HEK293 (cell line): ENCODE results near the gene SMIM14.
"Not testable (repeated sequence)": the region's sequence is repeated elsewhere in the genome, so short reads cannot be mapped to it uniquely, and the experiment has no call there.

ENCODE experiments used
- CTCF ChIP-seq: fragments of 450-650 bp; formaldehyde crosslinking; IDR thresholded peaks from 2 replicates; pipeline ENCODE4 v1.5.1; 2016; ENCODE audit warnings: missing biosample characterization, missing genetic modification characterization
- REST ChIP-seq: fragments of 450-650 bp; formaldehyde crosslinking; IDR thresholded peaks from 2 replicates; pipeline ENCODE4 v1.5.1; 2016; ENCODE audit warnings: missing biosample characterization, missing genetic modification characterization
- ZNF138 ChIP-seq: fragments of 450-650 bp; formaldehyde crosslinking; IDR thresholded peaks from 2 replicates; pipeline ENCODE4 v1.5.1; 2016; ENCODE audit warnings: missing biosample characterization, missing genetic modification characterization, borderline replicate concordance
- ZNF2 ChIP-seq: fragments of 450-650 bp; formaldehyde crosslinking; IDR thresholded peaks from 2 replicates; pipeline ENCODE4 v1.5.1; 2016; ENCODE audit warnings: missing biosample characterization, missing genetic modification characterization
- ZNF23 ChIP-seq: fragments of 450-650 bp; formaldehyde crosslinking; IDR thresholded peaks from 2 replicates; pipeline ENCODE4 v1.5.1; 2016; ENCODE audit warnings: missing biosample characterization, missing genetic modification characterization, borderline replicate concordance
- ZNF274 ChIP-seq, 2 experiments: fragments of 200-500 bp in 1 of 2; fragments of 450-650 bp in 1 of 2; sonication (Bioruptor generic) in 1 of 2; formaldehyde crosslinking in 1 of 2; IDR thresholded peaks; 2 replicates each; pipeline versions ENCODE4 v1.5.1 to v1.6.1; 2014 to 2016; ENCODE audit warnings: borderline replicate concordance in 1 of 2, inconsistent platforms in 1 of 2, low read length in 1 of 2, missing biosample characterization in 1 of 2, missing genetic modification characterization in 1 of 2
- ZNF555 ChIP-seq: fragments of 450-650 bp; formaldehyde crosslinking; conservative IDR thresholded peaks from 2 replicates; pipeline ENCODE4 v1.5.1; 2017; ENCODE audit warnings: missing biosample characterization, mild to moderate bottlenecking, missing genetic modification characterization, inconsistent platforms
- ZNF747 ChIP-seq: fragments of 450-650 bp; formaldehyde crosslinking; IDR thresholded peaks from 2 replicates; pipeline ENCODE4 v1.5.1; 2016; ENCODE audit warnings: missing biosample characterization, missing genetic modification characterization
- ZNF791 ChIP-seq: fragments of 450-650 bp; formaldehyde crosslinking; IDR thresholded peaks from 2 replicates; pipeline ENCODE4 v1.5.1; 2016; ENCODE audit warnings: missing biosample characterization, missing genetic modification characterization
- ZNF830 ChIP-seq: fragments of 450-650 bp; IDR thresholded peaks from 2 replicates; pipeline ENCODE4 v1.5.0; 2018; ENCODE audit warnings: missing biosample characterization, missing genetic modification characterization, low read depth, mild to moderate bottlenecking, moderate library complexity
- TF ChIP-seq, protein P1 (sequence below): fragments of 450-650 bp; formaldehyde crosslinking; IDR thresholded peaks from 2 replicates; pipeline ENCODE4 v1.5.1; 2016; ENCODE audit warnings: missing biosample characterization, missing genetic modification characterization

DNA sequence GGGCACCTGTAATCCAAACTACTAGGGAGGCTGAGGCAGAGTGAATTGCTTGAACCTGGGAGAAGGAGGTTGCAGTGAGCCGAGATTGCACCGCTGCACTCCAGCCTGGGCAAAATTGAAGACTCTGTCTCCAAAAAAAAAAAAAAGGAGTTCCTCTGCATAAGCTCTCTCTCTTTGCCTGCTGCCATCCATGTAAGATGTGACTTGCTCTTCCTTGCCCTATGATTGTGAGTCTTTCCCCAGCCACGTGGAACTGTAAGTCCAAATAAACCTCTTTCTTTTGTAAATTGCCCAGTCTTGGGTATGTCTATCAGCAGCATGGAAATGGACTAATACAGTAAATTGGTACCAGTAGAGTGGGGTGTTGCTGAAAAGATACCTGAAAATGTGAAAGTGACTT is 106.4 kb downstream of the SMIM14 start:
- TF ChIP-seq ZNF830; CTCF; ZNF555 (tag by site-specific recombination); ZNF2 (tag by site-specific recombination); ZNF274 (IDR thresholded peaks at IDR 0.05; ENCODE audit: low read length); ZNF274 (tag by site-specific recombination; IDR thresholded peaks at IDR 0.05; ENCODE audit: borderline replicate concordance); ZNF747 (tag by site-specific recombination); ZNF23 (tag by site-specific recombination); REST (tag by site-specific recombination); ZNF138 (tag by site-specific recombination); ZNF791: not testable (repeated sequence)
- TF ChIP-seq, protein P1, sequence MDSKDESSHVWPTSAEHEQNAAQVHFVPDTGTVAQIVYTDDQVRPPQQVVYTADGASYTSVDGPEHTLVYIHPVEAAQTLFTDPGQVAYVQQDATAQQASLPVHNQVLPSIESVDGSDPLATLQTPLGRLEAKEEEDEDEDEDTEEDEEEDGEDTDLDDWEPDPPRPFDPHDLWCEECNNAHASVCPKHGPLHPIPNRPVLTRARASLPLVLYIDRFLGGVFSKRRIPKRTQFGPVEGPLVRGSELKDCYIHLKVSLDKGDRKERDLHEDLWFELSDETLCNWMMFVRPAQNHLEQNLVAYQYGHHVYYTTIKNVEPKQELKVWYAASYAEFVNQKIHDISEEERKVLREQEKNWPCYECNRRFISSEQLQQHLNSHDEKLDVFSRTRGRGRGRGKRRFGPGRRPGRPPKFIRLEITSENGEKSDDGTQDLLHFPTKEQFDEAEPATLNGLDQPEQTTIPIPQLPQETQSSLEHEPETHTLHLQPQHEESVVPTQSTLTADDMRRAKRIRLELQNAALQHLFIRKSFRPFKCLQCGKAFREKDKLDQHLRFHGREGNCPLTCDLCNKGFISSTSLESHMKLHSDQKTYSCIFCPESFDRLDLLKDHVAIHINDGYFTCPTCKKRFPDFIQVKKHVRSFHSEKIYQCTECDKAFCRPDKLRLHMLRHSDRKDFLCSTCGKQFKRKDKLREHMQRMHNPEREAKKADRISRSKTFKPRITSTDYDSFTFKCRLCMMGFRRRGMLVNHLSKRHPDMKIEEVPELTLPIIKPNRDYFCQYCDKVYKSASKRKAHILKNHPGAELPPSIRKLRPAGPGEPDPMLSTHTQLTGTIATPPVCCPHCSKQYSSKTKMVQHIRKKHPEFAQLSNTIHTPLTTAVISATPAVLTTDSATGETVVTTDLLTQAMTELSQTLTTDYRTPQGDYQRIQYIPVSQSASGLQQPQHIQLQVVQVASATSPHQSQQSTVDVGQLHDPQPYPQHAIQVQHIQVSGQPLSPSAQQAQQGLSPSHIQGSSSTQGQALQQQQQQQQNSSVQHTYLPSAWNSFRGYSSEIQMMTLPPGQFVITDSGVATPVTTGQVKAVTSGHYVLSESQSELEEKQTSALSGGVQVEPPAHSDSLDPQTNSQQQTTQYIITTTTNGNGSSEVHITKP (tag by site-specific recombination), result not testable (repeated sequence)
